ENCODE measurements around the gene ITGAD.

Gene ITGAD

GRCh38 chr16:31474173-31474714 is 81.1 kb downstream of the ITGAD start:
- DNase-seq = no peak

- DNase-seq = no peak
Measured at GRCh38 chr16:31474773-31475738, 81.9 kb downstream of the ITGAD start.

- no peak for DNase-seq
Measured at GRCh38 chr16:31475946-31476302, 82.8 kb downstream of the ITGAD start.

All from nucleus accumbens (tissue), 56 donors.